ENCODE data around the gene PTGES2. TPM values are rescaled to one million over a fixed set of nuclear protein-coding genes. Genes with fewer than 3 reads are reported as not detected.
A peak's percentile ranks its signal among the peaks of the same experiment; 100 is the strongest.
"Not testable (repeated sequence)": the region's sequence is repeated elsewhere in the genome, so short reads cannot be mapped to it uniquely, and the experiment has no call there.

PTGES2 gene
- total RNA-seq, 3 donors from 2014 or later (not counting 1 experiment from before 2014, with no cell fraction given): 43.4 to 57.0 (median 53.3) TPM

DNA sequence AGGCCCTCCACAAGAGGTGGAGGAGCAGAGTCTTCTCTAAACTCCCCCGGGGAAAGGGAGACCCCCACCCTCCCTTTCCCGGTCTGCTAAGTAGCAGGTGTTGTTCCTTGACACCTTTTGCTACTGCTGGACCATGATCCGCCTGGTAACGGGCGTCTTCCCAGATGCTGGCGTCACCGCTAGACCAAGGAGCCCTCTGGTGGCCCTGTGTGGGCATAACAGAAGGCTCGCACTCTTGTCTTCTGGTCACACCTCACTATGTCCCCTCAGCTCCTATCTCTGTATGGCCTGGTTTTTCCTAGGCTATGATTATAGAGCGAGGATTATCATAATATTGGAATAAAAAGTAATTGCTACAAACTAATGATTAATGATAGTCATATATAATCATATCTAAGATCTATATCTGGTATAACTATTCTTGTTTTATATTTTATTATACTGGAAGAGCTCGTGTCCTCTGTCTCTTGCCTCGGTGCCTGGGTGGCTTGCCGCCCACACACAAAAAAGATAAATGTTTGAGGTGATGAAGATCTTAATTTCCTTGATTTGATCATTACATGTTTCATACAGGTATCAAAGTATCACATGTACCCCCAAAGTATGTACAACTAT, 2.6 kb upstream of the PTGES2 start:
- TF ChIP-seq, protein P1, sequence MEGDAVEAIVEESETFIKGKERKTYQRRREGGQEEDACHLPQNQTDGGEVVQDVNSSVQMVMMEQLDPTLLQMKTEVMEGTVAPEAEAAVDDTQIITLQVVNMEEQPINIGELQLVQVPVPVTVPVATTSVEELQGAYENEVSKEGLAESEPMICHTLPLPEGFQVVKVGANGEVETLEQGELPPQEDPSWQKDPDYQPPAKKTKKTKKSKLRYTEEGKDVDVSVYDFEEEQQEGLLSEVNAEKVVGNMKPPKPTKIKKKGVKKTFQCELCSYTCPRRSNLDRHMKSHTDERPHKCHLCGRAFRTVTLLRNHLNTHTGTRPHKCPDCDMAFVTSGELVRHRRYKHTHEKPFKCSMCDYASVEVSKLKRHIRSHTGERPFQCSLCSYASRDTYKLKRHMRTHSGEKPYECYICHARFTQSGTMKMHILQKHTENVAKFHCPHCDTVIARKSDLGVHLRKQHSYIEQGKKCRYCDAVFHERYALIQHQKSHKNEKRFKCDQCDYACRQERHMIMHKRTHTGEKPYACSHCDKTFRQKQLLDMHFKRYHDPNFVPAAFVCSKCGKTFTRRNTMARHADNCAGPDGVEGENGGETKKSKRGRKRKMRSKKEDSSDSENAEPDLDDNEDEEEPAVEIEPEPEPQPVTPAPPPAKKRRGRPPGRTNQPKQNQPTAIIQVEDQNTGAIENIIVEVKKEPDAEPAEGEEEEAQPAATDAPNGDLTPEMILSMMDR (IDR thresholded peaks at IDR 0.05): peak; percentile 66
- peak in 1 of 2 donors; percentile 49 for DNase-seq
- H3K27me3 ChIP-seq (ENCODE audit: control insufficient read depth, insufficient read depth, low read length); ATAC-seq; H3K27ac ChIP-seq (ENCODE audit: low read length); H3K9me3 Mint-ChIP-seq; H3K4me3 ChIP-seq (ENCODE audit: low read length); H3K36me3 Mint-ChIP-seq; H3K36me3 ChIP-seq (ENCODE audit: control insufficient read depth, insufficient read depth, low read length); H3K9me3 ChIP-seq (ENCODE audit: control insufficient read depth, insufficient read depth, low read length): not testable (repeated sequence)
- peaks cover 24 to 33% of the 10 kb centered on the region in 2 donors for H3K4me1 Mint-ChIP-seq
- H3K4me3 Mint-ChIP-seq: peak overlapping the region; percentile 49
- H3K27me3 Mint-ChIP-seq (ENCODE audit: low read depth in 2 of 2): peaks cover 16 to 18% of the 10 kb centered on the region in 2 donors
- peaks cover 32% of the 10 kb centered on the region for H3K4me1 ChIP-seq (ENCODE audit: control insufficient read depth, insufficient read depth, low read length)
- intact Hi-C loops (cut with micrococcal nuclease): loop anchor here (2.0 kb wide), 1 partner anchor 61 kb away; the partner anchor contains the start of gene SLC25A25
- WGBS (ENCODE audit: insufficient coverage): 0% methylated on average over 5 of the region's 12 CpGs
- peak overlapping the region in 1 of 2 donors; percentile 98 for H3K27ac Mint-ChIP-seq

DNA sequence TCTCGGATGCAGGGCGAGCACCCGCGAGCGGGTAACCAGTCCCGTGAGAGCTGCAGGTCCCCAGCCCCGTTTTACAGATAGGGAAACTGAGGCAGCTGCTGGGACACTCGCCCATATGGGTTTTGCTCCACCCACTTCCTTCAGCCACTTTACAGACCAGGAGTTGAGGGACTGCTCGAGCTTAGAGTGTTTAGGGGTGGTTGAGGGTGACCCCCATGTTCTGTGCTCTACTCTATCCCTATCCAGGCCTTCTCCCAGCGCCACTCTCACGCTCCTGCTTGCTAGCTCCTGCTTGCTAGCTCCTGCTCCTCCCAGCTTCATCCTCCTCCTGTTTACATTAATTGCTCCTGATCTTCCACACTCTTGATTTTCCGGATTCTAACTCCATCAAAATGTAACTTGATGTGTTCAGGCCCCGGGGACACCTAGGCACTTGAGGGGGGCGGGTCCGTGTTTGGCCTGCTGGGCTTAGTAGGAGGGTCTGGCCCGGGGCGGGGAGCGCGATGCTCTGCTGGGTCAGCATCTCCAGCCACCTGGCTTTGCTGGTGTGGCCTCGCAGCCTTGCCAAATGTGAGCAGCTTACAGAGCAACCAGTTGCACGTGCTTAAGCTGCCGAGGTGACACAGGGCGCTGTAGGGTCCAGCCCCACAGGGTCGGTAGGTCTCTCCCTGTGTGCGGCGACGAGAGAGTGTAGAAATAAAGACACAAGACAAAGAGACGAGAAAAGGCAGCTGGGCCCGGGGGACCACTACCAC, 1.5 kb upstream of the PTGES2 start:
- H3K36me3 Mint-ChIP-seq: no peaks in the 10 kb centered on the region
- intact Hi-C loops (cut with micrococcal nuclease): loop anchor here (1.0 to 2.0 kb wide), 2 partner anchors 12 to 60 kb away; partner anchors contain the start of gene SLC25A25
- WGBS (ENCODE audit: insufficient coverage): 69% methylated on average over 28 of the region's 29 CpGs
- H3K9me3 ChIP-seq (ENCODE audit: control insufficient read depth, insufficient read depth, low read length): no peaks in the 10 kb centered on the region
- no peaks in the 10 kb centered on the region for H3K9me3 Mint-ChIP-seq
- H3K4me1 ChIP-seq (ENCODE audit: control insufficient read depth, insufficient read depth, low read length): peaks cover 34% of the 10 kb centered on the region
- H3K27me3 ChIP-seq (ENCODE audit: control insufficient read depth, insufficient read depth, low read length): no peaks in the 10 kb centered on the region
- peak in 1 of 2 donors; percentile 26 for DNase-seq
- peaks cover 24 to 35% of the 10 kb centered on the region in 2 donors for H3K4me1 Mint-ChIP-seq
- H3K27ac ChIP-seq (ENCODE audit: low read length): peak overlapping the region; percentile 98
- TF ChIP-seq, protein P1 (IDR thresholded peaks at IDR 0.05): no peak
- peak overlapping the region; percentile 98 to 99 for H3K27ac Mint-ChIP-seq
- peaks cover 2% of the 10 kb centered on the region for H3K36me3 ChIP-seq (ENCODE audit: control insufficient read depth, insufficient read depth, low read length)
- peak overlapping the region; percentile 99 for H3K4me3 Mint-ChIP-seq
- peak overlapping the region; percentile 100 for H3K4me3 ChIP-seq (ENCODE audit: low read length)
- peaks cover 12 to 16% of the 10 kb centered on the region in 2 donors for H3K27me3 Mint-ChIP-seq (ENCODE audit: low read depth in 2 of 2)
- no peak for ATAC-seq

GRCh38 chr9:128127990-128128835, 684 bp upstream of the PTGES2 start:
- H3K27ac ChIP-seq (ENCODE audit: low read length): peak overlapping the region; percentile 98
- Mint-ChIP-seq H3K4me1 (peaks cover 24 to 35% of the 10 kb centered on the region in 2 donors), H3K27me3 (ENCODE audit: low read depth in 2 of 2) (peaks cover 5 to 8% of the 10 kb centered on the region in 2 donors), H3K9me3 (no peaks in the 10 kb centered on the region), H3K36me3 (no peaks in the 10 kb centered on the region), H3K4me3 (peak overlapping the region; percentile 99), H3K27ac (peak overlapping the region; percentile 98 to 99)
- H3K4me3 ChIP-seq (ENCODE audit: low read length): peak overlapping the region; percentile 100
- H3K27me3 ChIP-seq (ENCODE audit: control insufficient read depth, insufficient read depth, low read length): no peaks in the 10 kb centered on the region
- TF ChIP-seq, protein P1 (IDR thresholded peaks at IDR 0.05): no peak
- intact Hi-C loops (cut with micrococcal nuclease): loop anchor here (1.0 to 2.0 kb wide), 2 partner anchors 11 to 59 kb away; partner anchors contain the start of gene SLC25A25
- DNase-seq (peak; percentile 86 to 94), ATAC-seq (peak; percentile 80 to 91 (median 82))
- under 1% methylated on average over 82 of the region's 82 CpGs for WGBS (ENCODE audit: insufficient coverage)
- H3K9me3 ChIP-seq (ENCODE audit: control insufficient read depth, insufficient read depth, low read length): no peaks in the 10 kb centered on the region
- H3K36me3 ChIP-seq (ENCODE audit: control insufficient read depth, insufficient read depth, low read length): peaks cover 8% of the 10 kb centered on the region
- peaks cover 34% of the 10 kb centered on the region for H3K4me1 ChIP-seq (ENCODE audit: control insufficient read depth, insufficient read depth, low read length)
